Measurements from ENCODE around the gene UBE2M. TPM values are rescaled to one million over a fixed set of nuclear protein-coding genes. Genes with fewer than 3 reads are reported as not detected.
"Not testable (repeated sequence)": the region's sequence is repeated elsewhere in the genome, so short reads cannot be mapped to it uniquely, and the experiment has no call there.

UBE2M gene
- polyA plus RNA-seq, 2 of the 4 experiments (the other 2 are of a cell fraction), result 139 to 190 TPM

- no peak for TF ChIP-seq TP53 (CRISPR knock-in tag; IDR thresholded peaks at IDR 0.05)
- TF ChIP-seq RAD21 (conservative IDR thresholded peaks at IDR 0.05 in 1 of 2, IDR thresholded peaks at IDR 0.05 in 1 of 2), result no peak
- no peak for TF ChIP-seq RNF2 (IDR thresholded peaks at IDR 0.05; ENCODE audit: borderline replicate concordance, low read depth)
- TF ChIP-seq RFX5 (IDR thresholded peaks at IDR 0.05), result no peak
- TF ChIP-seq GATA3 (IDR thresholded peaks at IDR 0.05; ENCODE audit: borderline replicate concordance), result no peak
- TF ChIP-seq MYC (IDR thresholded peaks at IDR 0.05; ENCODE audit: borderline replicate concordance, low read length), result no peak
- no peak for TF ChIP-seq HMGXB4 (CRISPR knock-in tag; IDR thresholded peaks at IDR 0.05; ENCODE audit: borderline replicate concordance)
- TF ChIP-seq JUN (IDR thresholded peaks at IDR 0.05), result no peak
- no peak for TF ChIP-seq NR3C1 (IDR thresholded peaks at IDR 0.05)
- no peak for TF ChIP-seq ATOH8 (CRISPR knock-in tag; IDR thresholded peaks at IDR 0.05; ENCODE audit: low read depth)
- TF ChIP-seq EP300 (IDR thresholded peaks at IDR 0.05), result no peak
- no peak for TF ChIP-seq ZNF302 (CRISPR knock-in tag; IDR thresholded peaks at IDR 0.05)
- TF ChIP-seq NPAS2 (CRISPR knock-in tag; IDR thresholded peaks at IDR 0.05; ENCODE audit: borderline replicate concordance), result no peak
- no peak overlapping the region for H3K4me3 ChIP-seq
- FAIRE-seq (no peak), DNase-seq (ENCODE audit: low read depth in 1 of 2, low spot score in 1 of 2) (no peak), ATAC-seq (no peak)
- 78% methylated on average over 7 of the region's 8 CpGs for WGBS (ENCODE audit: missing lambda C conversion rate)
- ChIA-PET CTCF (interaction anchor here (1.4 to 10.5 kb wide), 2 partner anchors 9 kb away, joined by 5 to 113 read pairs; partner anchors contain the start of gene ZBTB45), POLR2A (interaction anchor here (1.8 kb wide), 1 partner anchor 9 kb away, joined by 9 read pairs; the partner anchor contains the start of gene ZBTB45)
- H3K27ac ChIP-seq, result no peak overlapping the region
- H3K4me2 ChIP-seq, result no peak overlapping the region
- H3K9me3 ChIP-seq, result no peaks in the 10 kb centered on the region
- H3K4me1 ChIP-seq, result peaks cover 6% of the 10 kb centered on the region; the same call in 2 of the 3 replicates
Observed at GRCh38 chr19:58510084-58510862, 48.1 kb downstream of the UBE2M start.

DNA sequence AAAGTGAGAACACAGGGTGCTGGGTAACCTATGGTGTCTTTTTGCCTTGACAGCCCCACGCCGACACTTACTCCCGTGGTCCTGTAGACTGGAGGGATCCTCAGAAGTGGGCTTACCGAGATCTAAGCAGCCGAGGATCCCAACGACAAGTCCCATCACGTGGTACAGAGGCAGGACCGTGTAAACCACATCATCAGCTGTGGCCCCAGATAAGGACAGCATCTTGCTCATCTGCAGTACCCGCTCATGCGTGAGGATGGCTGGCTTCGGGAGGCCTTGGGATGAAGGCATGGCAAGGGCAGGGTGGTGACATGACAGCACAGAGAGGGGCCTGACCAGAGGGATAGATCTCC lies 48.7 kb downstream of the UBE2M start:
- Histone ChIP-seq H3K27ac (no peak overlapping the region), H3K4me1 (peaks cover 9% of the 10 kb centered on the region; the same call in 2 of the 3 replicates), H3K4me2 (no peak overlapping the region), H3K9me3 (no peaks in the 10 kb centered on the region), H3K4me3 (no peak overlapping the region)
- WGBS (ENCODE audit: missing lambda C conversion rate), result 89% methylated on average over 11 of the region's 11 CpGs
- ATAC-seq (no peak), FAIRE-seq (no peak), DNase-seq (ENCODE audit: low read depth in 1 of 2, low spot score in 1 of 2) (no peak)
- TF ChIP-seq MAFK (IDR thresholded peaks at IDR 0.05; ENCODE audit: partially characterized antibody) (no peak), KDM5A (IDR thresholded peaks at IDR 0.05) (no peak), POLR2AphosphoS2 (conservative IDR thresholded peaks at IDR 0.05; ENCODE audit: low read length) (no peak), RFX5 (IDR thresholded peaks at IDR 0.05) (no peak), JUN (IDR thresholded peaks at IDR 0.05) (no peak), BHLHE40 (IDR thresholded peaks at IDR 0.05; ENCODE audit: low read depth, low read length) (no peak), NR3C1 (IDR thresholded peaks at IDR 0.05) (no peak), JUNB (IDR thresholded peaks at IDR 0.05) (no peak), HMGXB4 (CRISPR knock-in tag; IDR thresholded peaks at IDR 0.05; ENCODE audit: borderline replicate concordance) (no peak), HOXB5 (CRISPR knock-in tag; IDR thresholded peaks at IDR 0.05) (no peak), SREBF2 (IDR thresholded peaks at IDR 0.05) (no peak)
- TF ChIP-seq, protein P1, sequence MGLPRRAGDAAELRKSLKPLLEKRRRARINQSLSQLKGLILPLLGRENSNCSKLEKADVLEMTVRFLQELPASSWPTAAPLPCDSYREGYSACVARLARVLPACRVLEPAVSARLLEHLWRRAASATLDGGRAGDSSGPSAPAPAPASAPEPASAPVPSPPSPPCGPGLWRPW (IDR thresholded peaks at IDR 0.05), result no peak
- ChIA-PET CTCF (interaction anchor here (0.6 to 10.5 kb wide), 4 partner anchors 10 to 72 kb away, joined by 3 to 113 read pairs (median 4); partner anchors contain the start of gene ZBTB45), POLR2A (no interaction called here)

- POLR2A ChIA-PET; DNase-seq (ENCODE audit: low read depth in 1 of 2, low spot score in 1 of 2); H3K4me1 ChIP-seq; H3K4me3 ChIP-seq; FAIRE-seq; H3K9me3 ChIP-seq; H3K4me2 ChIP-seq; ATAC-seq; H3K27ac ChIP-seq: not testable (repeated sequence)
- CTCF ChIA-PET, result interaction anchor here (1.2 to 10.5 kb wide), 3 partner anchors 8 to 12 kb away, joined by 3 to 113 read pairs (median 4); partner anchors contain the start of gene ZBTB45
- 60% methylated on average over 7 of the region's 8 CpGs for WGBS (ENCODE audit: missing lambda C conversion rate)
Observed at GRCh38 chr19:58507602-58508223, 50.7 kb downstream of the UBE2M start.
